HEK293 (cell line): ENCODE data around the gene SRRM5.

Experiments
- TSHZ1 ChIP-seq: fragments of 450-650 bp; formaldehyde crosslinking; IDR thresholded peaks from 2 replicates; pipeline ENCODE4 v1.5.1; 2016; ENCODE audit warnings: missing biosample characterization, missing genetic modification characterization, borderline replicate concordance
- ZNF146 ChIP-seq: fragments of 450-650 bp; formaldehyde crosslinking; IDR thresholded peaks from 2 replicates; pipeline ENCODE4 v1.5.1; 2016; ENCODE audit warnings: missing biosample characterization, missing genetic modification characterization
- ZNF23 ChIP-seq: fragments of 450-650 bp; formaldehyde crosslinking; IDR thresholded peaks from 2 replicates; pipeline ENCODE4 v1.5.1; 2016; ENCODE audit warnings: missing biosample characterization, missing genetic modification characterization, borderline replicate concordance
- ZNF280C ChIP-seq: fragments of 450-650 bp; formaldehyde crosslinking; IDR thresholded peaks from 2 replicates; pipeline ENCODE4 v1.5.1; 2016; ENCODE audit warnings: missing biosample characterization, missing genetic modification characterization
- ZNF354C ChIP-seq: fragments of 450-650 bp; formaldehyde crosslinking; IDR thresholded peaks from 2 replicates; pipeline ENCODE4 v1.5.1; 2016; ENCODE audit warnings: missing biosample characterization, missing genetic modification characterization, low read depth, borderline replicate concordance
- ZNF398 ChIP-seq: fragments of 450-650 bp; formaldehyde crosslinking; IDR thresholded peaks from 2 replicates; pipeline ENCODE4 v1.5.1; 2017; ENCODE audit warnings: missing biosample characterization, missing genetic modification characterization
- ZNF433 ChIP-seq: fragments of 450-650 bp; formaldehyde crosslinking; IDR thresholded peaks from 2 replicates; pipeline ENCODE4 v1.5.1; 2016; ENCODE audit warnings: missing biosample characterization, missing genetic modification characterization, low read depth
- ZNF530 ChIP-seq: fragments of 450-650 bp; formaldehyde crosslinking; IDR thresholded peaks from 2 replicates; pipeline ENCODE4 v1.5.1; 2016; ENCODE audit warnings: low read depth, missing biosample characterization, missing genetic modification characterization
- ZNF626 ChIP-seq: fragments of 450-650 bp; sonication (Bioruptor Pico); formaldehyde crosslinking; IDR thresholded peaks from 2 replicates; pipeline ENCODE4 v1.5.1; 2018; ENCODE audit warnings: missing biosample characterization, missing genetic modification characterization, inconsistent platforms
- ZNF776 ChIP-seq: fragments of 450-650 bp; formaldehyde crosslinking; IDR thresholded peaks from 2 replicates; pipeline ENCODE4 v1.5.0; 2017; ENCODE audit warnings: missing biosample characterization, missing genetic modification characterization, borderline replicate concordance
- TF ChIP-seq, protein P1 (sequence below): fragments of 450-650 bp; formaldehyde crosslinking; IDR thresholded peaks from 2 replicates; pipeline ENCODE4 v1.5.0; 2017; ENCODE audit warnings: missing biosample characterization, missing genetic modification characterization, borderline replicate concordance
- TF ChIP-seq, protein P2 (sequence below): fragments of 450-650 bp; formaldehyde crosslinking; IDR thresholded peaks from 2 replicates; pipeline ENCODE4 v1.5.1; 2016; ENCODE audit warnings: missing biosample characterization, missing genetic modification characterization
- TF ChIP-seq, protein P3 (sequence below): fragments of 450-650 bp; formaldehyde crosslinking; IDR thresholded peaks from 2 replicates; pipeline ENCODE4 v1.5.1; 2016; ENCODE audit warnings: missing biosample characterization, missing genetic modification characterization, borderline replicate concordance
- TF ChIP-seq, protein P4 (sequence below): fragments of 450-650 bp; formaldehyde crosslinking; IDR thresholded peaks from 2 replicates; pipeline ENCODE4 v1.5.1; 2016; ENCODE audit warnings: missing biosample characterization, missing genetic modification characterization

SRRM5 gene

DNA sequence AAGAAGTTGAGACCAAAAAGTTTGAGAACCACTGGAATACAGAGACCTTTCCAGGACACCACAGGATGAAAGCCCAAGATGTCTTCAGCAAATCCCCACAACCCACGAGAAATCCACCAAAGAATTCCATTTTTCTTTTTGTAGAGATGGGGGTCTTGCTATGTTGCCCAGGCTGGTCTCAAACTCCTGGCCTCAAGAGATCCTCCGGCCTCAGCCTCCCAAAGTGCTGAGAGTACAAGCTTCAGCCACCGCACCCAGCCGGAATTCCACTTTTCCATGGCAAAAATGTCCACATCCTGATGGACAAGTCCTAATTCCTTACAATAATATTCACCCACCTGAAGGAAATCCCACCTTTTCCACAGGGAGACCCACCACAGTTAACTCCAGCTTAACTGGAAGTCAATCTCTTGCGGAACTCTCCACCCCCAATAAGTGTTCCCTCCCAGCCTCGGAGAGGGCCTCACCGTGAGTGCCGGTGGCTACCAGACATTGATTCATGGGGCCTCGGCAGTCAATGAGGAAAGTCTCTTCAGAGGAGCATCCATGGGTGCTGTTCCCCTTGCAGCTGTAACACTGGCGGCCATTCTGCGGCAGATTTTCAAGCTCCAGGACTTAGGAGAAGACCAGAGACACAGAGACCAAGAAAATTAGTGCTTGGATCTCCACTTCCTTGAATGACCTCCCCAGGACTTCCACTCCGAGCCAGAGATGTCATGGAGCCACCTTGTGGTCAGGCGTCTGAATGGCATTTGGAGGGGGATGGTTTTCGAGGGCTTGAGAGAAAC, 40.1 kb downstream of the SRRM5 start (continued):
- TF ChIP-seq, protein P1, sequence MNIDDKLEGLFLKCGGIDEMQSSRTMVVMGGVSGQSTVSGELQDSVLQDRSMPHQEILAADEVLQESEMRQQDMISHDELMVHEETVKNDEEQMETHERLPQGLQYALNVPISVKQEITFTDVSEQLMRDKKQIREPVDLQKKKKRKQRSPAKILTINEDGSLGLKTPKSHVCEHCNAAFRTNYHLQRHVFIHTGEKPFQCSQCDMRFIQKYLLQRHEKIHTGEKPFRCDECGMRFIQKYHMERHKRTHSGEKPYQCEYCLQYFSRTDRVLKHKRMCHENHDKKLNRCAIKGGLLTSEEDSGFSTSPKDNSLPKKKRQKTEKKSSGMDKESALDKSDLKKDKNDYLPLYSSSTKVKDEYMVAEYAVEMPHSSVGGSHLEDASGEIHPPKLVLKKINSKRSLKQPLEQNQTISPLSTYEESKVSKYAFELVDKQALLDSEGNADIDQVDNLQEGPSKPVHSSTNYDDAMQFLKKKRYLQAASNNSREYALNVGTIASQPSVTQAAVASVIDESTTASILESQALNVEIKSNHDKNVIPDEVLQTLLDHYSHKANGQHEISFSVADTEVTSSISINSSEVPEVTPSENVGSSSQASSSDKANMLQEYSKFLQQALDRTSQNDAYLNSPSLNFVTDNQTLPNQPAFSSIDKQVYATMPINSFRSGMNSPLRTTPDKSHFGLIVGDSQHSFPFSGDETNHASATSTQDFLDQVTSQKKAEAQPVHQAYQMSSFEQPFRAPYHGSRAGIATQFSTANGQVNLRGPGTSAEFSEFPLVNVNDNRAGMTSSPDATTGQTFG (tag by site-specific recombination), result no peak
- TF ChIP-seq ZNF626 (tag by site-specific recombination) (no peak), ZNF776 (tag by site-specific recombination) (no peak), ZNF280C (tag by site-specific recombination) (no peak), ZNF23 (tag by site-specific recombination) (no peak), ZNF530 (tag by site-specific recombination) (no peak), ZNF398 (tag by site-specific recombination) (no peak), ZNF146 (tag by site-specific recombination) (no peak), TSHZ1 (tag by site-specific recombination) (no peak), ZNF354C (tag by site-specific recombination) (no peak), ZNF433 (tag by site-specific recombination) (no peak)
- TF ChIP-seq, protein P2, sequence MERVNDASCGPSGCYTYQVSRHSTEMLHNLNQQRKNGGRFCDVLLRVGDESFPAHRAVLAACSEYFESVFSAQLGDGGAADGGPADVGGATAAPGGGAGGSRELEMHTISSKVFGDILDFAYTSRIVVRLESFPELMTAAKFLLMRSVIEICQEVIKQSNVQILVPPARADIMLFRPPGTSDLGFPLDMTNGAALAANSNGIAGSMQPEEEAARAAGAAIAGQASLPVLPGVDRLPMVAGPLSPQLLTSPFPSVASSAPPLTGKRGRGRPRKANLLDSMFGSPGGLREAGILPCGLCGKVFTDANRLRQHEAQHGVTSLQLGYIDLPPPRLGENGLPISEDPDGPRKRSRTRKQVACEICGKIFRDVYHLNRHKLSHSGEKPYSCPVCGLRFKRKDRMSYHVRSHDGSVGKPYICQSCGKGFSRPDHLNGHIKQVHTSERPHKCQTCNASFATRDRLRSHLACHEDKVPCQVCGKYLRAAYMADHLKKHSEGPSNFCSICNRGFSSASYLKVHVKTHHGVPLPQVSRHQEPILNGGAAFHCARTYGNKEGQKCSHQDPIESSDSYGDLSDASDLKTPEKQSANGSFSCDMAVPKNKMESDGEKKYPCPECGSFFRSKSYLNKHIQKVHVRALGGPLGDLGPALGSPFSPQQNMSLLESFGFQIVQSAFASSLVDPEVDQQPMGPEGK (tag by site-specific recombination), result peak; percentile 80
- TF ChIP-seq, protein P3, sequence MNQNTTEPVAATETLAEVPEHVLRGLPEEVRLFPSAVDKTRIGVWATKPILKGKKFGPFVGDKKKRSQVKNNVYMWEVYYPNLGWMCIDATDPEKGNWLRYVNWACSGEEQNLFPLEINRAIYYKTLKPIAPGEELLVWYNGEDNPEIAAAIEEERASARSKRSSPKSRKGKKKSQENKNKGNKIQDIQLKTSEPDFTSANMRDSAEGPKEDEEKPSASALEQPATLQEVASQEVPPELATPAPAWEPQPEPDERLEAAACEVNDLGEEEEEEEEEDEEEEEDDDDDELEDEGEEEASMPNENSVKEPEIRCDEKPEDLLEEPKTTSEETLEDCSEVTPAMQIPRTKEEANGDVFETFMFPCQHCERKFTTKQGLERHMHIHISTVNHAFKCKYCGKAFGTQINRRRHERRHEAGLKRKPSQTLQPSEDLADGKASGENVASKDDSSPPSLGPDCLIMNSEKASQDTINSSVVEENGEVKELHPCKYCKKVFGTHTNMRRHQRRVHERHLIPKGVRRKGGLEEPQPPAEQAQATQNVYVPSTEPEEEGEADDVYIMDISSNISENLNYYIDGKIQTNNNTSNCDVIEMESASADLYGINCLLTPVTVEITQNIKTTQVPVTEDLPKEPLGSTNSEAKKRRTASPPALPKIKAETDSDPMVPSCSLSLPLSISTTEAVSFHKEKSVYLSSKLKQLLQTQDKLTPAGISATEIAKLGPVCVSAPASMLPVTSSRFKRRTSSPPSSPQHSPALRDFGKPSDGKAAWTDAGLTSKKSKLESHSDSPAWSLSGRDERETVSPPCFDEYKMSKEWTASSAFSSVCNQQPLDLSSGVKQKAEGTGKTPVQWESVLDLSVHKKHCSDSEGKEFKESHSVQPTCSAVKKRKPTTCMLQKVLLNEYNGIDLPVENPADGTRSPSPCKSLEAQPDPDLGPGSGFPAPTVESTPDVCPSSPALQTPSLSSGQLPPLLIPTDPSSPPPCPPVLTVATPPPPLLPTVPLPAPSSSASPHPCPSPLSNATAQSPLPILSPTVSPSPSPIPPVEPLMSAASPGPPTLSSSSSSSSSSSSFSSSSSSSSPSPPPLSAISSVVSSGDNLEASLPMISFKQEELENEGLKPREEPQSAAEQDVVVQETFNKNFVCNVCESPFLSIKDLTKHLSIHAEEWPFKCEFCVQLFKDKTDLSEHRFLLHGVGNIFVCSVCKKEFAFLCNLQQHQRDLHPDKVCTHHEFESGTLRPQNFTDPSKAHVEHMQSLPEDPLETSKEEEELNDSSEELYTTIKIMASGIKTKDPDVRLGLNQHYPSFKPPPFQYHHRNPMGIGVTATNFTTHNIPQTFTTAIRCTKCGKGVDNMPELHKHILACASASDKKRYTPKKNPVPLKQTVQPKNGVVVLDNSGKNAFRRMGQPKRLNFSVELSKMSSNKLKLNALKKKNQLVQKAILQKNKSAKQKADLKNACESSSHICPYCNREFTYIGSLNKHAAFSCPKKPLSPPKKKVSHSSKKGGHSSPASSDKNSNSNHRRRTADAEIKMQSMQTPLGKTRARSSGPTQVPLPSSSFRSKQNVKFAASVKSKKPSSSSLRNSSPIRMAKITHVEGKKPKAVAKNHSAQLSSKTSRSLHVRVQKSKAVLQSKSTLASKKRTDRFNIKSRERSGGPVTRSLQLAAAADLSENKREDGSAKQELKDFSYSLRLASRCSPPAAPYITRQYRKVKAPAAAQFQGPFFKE (tag by site-specific recombination), result no peak
- TF ChIP-seq, protein P4, sequence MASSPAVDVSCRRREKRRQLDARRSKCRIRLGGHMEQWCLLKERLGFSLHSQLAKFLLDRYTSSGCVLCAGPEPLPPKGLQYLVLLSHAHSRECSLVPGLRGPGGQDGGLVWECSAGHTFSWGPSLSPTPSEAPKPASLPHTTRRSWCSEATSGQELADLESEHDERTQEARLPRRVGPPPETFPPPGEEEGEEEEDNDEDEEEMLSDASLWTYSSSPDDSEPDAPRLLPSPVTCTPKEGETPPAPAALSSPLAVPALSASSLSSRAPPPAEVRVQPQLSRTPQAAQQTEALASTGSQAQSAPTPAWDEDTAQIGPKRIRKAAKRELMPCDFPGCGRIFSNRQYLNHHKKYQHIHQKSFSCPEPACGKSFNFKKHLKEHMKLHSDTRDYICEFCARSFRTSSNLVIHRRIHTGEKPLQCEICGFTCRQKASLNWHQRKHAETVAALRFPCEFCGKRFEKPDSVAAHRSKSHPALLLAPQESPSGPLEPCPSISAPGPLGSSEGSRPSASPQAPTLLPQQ (tag by site-specific recombination), result 0 out of 2 replicates have a peak, but pooled peaks have one; percentile 38
